ENCODE data around the gene CSPG5.

Gene CSPG5

DNA sequence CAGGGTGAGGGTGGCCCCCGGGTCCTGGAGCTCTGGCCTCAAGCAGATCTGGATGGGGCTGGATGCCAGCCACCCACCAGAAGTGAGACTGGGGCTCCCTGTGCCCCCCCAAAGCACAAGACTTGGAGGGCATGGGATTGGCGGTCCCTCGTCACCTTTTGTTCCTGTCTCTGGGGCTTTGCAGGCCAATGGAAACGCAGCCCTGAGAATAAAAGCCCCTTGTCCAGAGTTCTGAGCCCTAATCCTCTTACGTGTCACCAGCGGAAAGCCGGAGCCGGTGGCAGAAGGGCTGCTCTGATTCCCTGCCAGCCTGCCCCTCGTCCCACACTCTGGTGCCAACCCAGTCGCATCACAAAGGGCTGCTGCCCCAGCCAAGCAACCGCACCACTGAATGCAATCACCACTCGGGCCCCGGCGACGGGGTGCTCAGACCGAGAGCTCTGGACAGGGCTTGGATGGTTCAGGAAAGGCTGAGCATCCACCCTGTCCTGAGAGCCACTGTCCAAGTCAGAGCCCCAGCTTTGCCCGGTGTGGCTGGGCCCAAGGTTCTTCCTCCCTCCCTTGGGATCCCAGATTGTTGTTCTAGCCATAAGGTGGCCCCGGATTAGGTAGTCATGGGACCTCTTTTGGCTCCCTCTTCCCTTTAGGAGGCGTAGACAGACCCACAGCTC, 42.3 kb downstream of the CSPG5 start:
- no peak for DNase-seq (ENCODE audit: low read depth in 1 of 2, low spot score in 1 of 2)
- no peak for TF ChIP-seq CTCF (IDR thresholded peaks at IDR 0.05; ENCODE audit: insufficient read depth, low read length)
- H3K27me3 ChIP-seq (ENCODE audit: insufficient read depth, poor library complexity, severe bottlenecking), result no peaks in the 10 kb centered on the region
- H3K4me3 ChIP-seq (replicated peaks; ENCODE audit: insufficient read depth, low read length), result no peak overlapping the region
- no peak overlapping the region for H3K27ac ChIP-seq (replicated peaks)

DNA sequence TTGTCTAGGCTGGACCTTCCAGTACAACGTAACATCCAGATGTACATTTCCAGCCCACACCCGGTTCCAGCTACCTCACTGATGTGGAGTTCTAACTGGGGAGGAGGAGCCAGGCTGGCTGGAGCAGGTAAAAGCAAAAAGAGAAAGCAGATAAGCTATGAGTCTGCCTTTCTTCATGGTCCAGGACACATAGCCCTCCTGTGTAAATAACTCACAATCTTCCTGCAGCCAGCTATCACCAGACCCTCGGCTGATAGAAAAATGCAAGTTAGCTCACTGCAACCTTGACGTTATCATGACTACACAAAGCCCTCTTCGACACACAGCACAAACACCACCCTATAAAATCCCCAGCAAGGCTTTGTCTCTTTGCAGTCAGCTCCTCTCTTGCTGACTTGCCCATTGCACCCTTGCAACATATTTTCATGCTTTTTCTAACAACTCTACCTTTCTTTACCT, 44.6 kb downstream of the CSPG5 start:
- H3K27me3 ChIP-seq (ENCODE audit: insufficient read depth, poor library complexity, severe bottlenecking), result no peaks in the 10 kb centered on the region
- no peak overlapping the region for H3K4me3 ChIP-seq (replicated peaks; ENCODE audit: insufficient read depth, low read length)
- TF ChIP-seq GABPA (IDR thresholded peaks at IDR 0.05; ENCODE audit: low read depth) (no peak), CTCF (IDR thresholded peaks at IDR 0.05; ENCODE audit: insufficient read depth, low read length) (no peak), SPI1 (IDR thresholded peaks at IDR 0.05; ENCODE audit: borderline replicate concordance, low read depth) (no peak), POLR2AphosphoS5 (IDR thresholded peaks at IDR 0.05; ENCODE audit: low read depth) (no peak), REST (IDR thresholded peaks at IDR 0.05; ENCODE audit: insufficient replicate concordance, low read depth) (no peak)
- DNase-seq (ENCODE audit: low read depth in 1 of 2, low spot score in 1 of 2), result no peak
- H3K27ac ChIP-seq (replicated peaks), result no peak overlapping the region

GRCh38 chr3:47533481-47533880, 45.2 kb downstream of the CSPG5 start:
- DNase-seq (ENCODE audit: low read depth in 1 of 2, low spot score in 1 of 2), result no peak
- Histone ChIP-seq H3K27me3 (ENCODE audit: insufficient read depth, poor library complexity, severe bottlenecking) (no peaks in the 10 kb centered on the region), H3K4me3 (replicated peaks; ENCODE audit: insufficient read depth, low read length) (no peak overlapping the region), H3K27ac (replicated peaks) (no peak overlapping the region)
- TF ChIP-seq SPI1 (IDR thresholded peaks at IDR 0.05; ENCODE audit: borderline replicate concordance, low read depth), result no peak
- TF ChIP-seq REST (IDR thresholded peaks at IDR 0.05; ENCODE audit: insufficient replicate concordance, low read depth), result no peak
- no peak for TF ChIP-seq POLR2AphosphoS5 (IDR thresholded peaks at IDR 0.05; ENCODE audit: low read depth)
- no peak for TF ChIP-seq CTCF (IDR thresholded peaks at IDR 0.05; ENCODE audit: insufficient read depth, low read length)
- no peak for TF ChIP-seq GABPA (IDR thresholded peaks at IDR 0.05; ENCODE audit: low read depth)

All from HL-60 (cell line).